Measurements from ENCODE around the gene AQP3.
"Not testable (repeated sequence)": the region's sequence is repeated elsewhere in the genome, so short reads cannot be mapped to it uniquely, and the experiment has no call there.

DNA sequence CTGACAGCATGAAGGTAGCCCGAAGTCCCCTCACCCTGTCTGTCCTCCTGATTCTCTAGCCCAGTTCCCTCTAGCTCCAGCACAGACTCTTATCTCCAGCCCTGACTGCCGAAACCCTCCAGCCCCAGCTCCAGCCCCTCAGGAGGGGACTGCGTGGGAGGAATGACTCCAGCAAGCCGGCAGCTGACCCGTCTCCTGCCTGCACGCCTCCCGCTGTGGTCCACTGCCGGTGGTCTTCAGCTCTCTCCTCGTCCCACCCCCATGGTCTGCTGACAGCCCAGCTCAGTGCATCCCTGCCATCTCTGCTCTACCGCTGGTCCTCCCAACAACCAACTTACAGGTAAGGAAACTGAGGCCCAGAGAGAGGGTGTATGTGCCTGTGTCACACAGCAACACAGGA, 45.6 kb downstream of the AQP3 start:
- TF ChIP-seq MAX (IDR thresholded peaks at IDR 0.05); REST (IDR thresholded peaks at IDR 0.05); POLR2A (IDR thresholded peaks at IDR 0.05; ENCODE audit: low read length); KDM5A (IDR thresholded peaks at IDR 0.05); SREBF2 (IDR thresholded peaks at IDR 0.05); CTCF (IDR thresholded peaks at IDR 0.05); JUNB (IDR thresholded peaks at IDR 0.05); RFX5 (IDR thresholded peaks at IDR 0.05); HEYL (CRISPR knock-in tag; IDR thresholded peaks at IDR 0.05); RARB (CRISPR knock-in tag; IDR thresholded peaks at IDR 0.05); SMC3 (IDR thresholded peaks at IDR 0.05); RAD21 (conservative IDR thresholded peaks at IDR 0.05 in 1 of 2, IDR thresholded peaks at IDR 0.05 in 1 of 2); MYC (IDR thresholded peaks at IDR 0.05; ENCODE audit: borderline replicate concordance, low read length): not testable (repeated sequence)

Data from A549 (cell line).